GM18502 (cell line): ENCODE measurements around the gene STX8.

Experiments used
- ATAC-seq: cut with Tn5 transposase; IDR thresholded peaks from one replicate; pipeline ENCODE4 v1.9.1; 2021; ENCODE audit warnings: mild to moderate bottlenecking; ENCODE audit not compliant: unreplicated experiment, poor library complexity

Gene STX8

DNA sequence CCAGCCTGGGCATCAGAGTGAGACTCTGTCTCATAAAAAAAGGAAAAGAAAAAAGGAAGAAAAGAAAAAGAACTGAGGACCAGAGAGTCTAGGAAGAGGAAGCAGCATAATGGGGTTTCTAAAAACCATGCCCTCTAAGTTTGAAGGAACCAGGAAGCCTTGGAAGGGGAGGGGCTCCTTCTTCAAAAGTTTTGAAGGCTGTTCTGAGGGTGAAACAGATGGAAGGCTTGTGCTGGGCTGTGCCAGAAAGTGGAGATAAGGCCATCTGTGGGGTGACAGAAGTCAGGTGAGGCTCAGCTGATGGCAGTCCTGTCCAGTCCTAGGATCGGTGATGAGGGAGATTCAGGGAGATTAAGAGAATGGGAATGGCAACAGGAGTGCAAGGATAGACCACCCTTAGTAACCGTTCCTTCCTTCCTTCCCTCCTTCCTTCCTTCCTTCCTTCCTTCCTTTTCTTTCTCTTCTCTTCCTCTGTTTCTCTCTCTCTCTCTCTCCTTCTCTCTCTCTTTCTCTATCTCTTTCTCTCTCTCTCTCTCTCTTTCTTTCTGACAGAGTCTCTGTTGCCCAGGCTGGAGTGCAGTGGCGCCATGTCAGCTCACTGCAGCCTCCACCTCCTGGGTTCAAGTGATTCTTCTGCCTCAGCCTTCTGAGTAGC is 371.7 kb downstream of the STX8 start:
- no peak for ATAC-seq

DNA sequence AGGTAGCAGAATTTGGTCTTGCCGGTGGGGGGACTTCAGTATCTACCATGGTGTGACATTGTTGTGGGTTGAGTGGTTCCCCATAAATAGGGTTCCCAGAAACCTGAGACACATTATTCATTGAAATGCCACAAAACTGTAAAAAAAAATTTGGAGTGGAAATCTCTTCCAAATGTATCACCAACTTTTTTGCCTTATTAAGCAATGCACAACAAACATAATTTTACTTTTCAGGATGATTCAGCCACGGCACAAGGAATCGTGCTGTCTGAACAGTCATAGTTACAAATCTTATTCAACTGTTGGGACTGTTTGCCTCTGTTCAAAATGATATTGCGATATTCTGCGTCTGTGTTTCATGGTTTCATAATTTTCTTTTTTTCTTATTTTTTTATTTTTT is 373.1 kb downstream of the STX8 start:
- no peak for ATAC-seq

DNA sequence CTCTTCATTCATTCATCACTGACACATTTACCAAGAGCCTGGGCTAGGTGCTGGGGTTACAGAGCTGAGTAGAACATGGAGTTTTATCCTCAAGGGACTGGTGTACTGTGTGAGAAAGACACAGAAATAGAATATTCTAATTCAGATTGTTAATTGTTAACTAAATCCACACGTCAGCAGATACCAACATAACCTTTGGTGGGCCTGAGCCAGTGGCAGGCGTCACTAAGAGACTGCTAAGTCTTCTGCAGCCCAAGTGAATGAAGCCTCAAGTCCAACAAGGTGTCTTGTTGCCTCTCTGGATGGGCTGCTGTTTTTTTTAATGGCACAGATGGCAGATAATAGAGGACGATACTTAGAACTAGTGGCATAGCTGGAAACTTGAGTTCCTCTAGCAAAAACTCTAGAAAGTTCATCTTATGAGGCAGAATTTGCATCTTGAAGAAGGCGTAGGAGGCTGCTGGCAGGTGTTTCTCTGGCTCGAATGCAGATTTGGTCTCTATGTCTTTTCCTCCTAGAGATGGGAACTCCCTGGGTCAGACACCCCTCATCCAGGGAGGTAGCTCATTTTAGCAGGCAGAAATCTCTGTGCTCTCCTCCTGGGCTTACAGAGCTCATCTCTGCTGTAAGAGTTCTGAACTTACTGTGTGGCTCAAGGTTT is 374.8 kb downstream of the STX8 start:
- no peak for ATAC-seq
